HuH-7 (cell line): Measurements from ENCODE around the gene MAP3K8.
"Not testable (repeated sequence)": the region's sequence is repeated elsewhere in the genome, so short reads cannot be mapped to it uniquely, and the experiment has no call there.

Source experiments
- DNase-seq: peaks from one replicate; pipeline ENCODE4 v3.0.0; 2011; ENCODE audit warnings: low spot score

Gene MAP3K8

GRCh38 chr10:30422981-30423654, 10.9 kb upstream of the MAP3K8 start:
- DNase-seq, result no peak

GRCh38 chr10:30423655-30424275, 10.2 kb upstream of the MAP3K8 start:
- DNase-seq, result not testable (repeated sequence)

- no peak for DNase-seq
Observed at GRCh38 chr10:30425336-30426075, 8.5 kb upstream of the MAP3K8 start.

GRCh38 chr10:30430544-30431298, 3.3 kb upstream of the MAP3K8 start:
- DNase-seq, result no peak

- DNase-seq, result no peak
Observed at GRCh38 chr10:30431435-30431911, 2.5 kb upstream of the MAP3K8 start.

GRCh38 chr10:30432622-30433305, 1.2 kb upstream of the MAP3K8 start:
- DNase-seq, result no peak

DNA sequence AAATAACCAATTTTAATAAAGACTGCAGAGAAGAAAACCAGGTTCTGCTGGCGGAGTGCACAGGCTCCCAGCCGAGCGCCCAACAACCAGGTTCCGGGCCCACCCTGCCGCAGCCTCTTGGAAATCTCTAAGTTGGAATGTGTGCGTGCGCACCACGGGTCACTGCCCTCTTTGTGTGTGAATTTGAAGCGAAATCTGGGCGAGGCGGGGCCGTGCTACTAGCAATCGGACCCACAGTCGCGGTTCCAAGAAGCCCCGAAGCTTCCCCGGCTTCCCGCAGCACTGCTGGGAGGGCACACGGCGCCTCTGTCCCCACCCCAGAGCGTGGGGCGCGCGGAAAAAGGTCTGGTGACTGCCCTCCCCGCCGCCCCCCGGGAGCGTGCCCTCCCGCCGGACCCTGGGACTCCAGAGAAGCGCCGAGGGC, 666 bp upstream of the MAP3K8 start:
- DNase-seq, result peak; percentile 58

GRCh38 chr10:30434273-30435072, 489 bp downstream of the MAP3K8 start:
- peak; percentile 92 for DNase-seq

GRCh38 chr10:30435073-30435422, 1.1 kb downstream of the MAP3K8 start:
- DNase-seq, result no peak

DNA sequence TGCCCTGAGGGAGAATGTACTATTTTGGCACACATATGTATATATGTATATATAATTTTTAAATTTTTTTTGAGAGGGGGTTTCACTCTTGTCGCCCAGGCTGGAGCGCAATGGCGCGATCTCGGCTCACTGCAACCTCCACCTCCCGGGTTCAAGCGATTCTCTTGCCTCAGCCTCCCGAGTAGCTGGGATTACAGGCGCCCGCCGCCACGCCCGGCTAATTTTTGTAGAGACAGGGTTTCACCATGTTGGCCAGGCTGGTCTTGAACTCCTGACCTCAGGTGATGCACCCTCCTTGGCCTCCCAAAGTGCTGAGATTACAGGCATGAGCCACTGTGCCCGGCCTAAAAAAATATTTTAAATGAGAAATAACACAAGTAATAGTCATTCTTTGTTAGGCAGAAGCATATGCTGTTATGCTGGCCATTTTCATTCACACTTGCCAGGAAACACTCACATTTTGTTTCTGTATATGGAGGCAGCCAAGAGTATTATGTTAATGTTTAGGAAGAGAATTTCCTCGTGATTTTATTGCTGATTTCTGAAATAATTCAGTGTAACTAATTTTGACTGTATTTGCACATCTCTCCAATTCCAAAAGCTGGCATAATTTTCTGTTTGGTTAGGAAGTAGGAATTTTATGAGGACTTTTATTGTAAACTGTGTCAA, 1.6 kb downstream of the MAP3K8 start:
- DNase-seq, result not testable (repeated sequence)

GRCh38 chr10:30436191-30436611, 2.2 kb downstream of the MAP3K8 start:
- DNase-seq, result no peak

DNA sequence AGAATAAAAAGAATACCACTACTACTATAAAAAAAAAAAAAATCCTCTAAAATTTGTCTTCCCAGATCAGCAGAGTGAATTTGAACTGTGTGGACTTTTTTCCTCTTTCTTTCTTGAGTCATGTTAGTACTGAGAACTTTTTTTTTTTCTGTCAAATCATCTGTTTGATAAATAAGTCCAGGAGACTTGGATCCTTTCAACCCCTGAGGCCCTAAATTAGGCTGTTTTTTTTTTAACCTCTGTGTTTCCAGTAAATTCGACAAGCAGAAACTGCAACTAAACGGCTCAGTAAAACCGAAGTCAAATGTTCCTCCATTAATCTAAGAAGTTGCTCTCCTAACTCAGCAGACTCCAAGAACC, 2.7 kb downstream of the MAP3K8 start:
- DNase-seq, result no peak

DNA sequence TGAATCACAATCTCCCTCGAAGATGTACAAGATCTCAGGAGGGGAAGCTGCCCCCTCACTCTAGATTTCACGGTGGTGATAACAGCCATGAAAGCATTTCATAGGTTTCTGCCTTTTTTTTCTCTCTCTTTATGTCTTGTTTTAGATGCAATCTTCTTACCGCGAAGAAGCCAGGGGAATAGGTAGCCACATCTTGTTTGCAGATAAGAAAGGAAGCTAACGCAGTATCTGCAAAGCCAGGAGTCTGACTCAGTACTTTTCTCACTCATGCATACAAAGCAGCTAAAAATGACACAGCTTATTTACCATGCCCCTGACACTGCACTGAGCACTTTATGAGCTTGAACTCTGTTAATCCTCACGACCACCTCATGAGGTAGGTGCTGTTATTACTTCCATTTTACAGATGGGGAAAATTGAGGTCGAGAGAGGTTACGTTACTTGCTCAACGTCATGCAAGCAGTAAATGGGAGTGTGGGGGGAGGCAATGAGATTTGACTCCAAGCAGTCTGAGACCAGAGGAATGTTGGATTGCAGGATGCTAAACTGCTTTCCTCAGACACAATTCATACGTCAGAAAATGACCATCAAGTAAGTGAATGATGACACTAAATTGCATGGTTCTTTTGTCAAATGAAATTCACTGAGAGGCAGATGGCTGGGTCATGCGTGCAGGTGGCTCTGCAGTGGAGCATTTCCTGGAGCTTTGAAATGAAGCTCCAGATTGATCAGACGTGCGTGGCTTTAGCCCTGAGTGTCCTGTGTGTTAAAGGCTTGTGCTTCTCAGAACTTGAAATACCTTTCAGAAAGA, 3.3 kb downstream of the MAP3K8 start:
- no peak for DNase-seq

DNA sequence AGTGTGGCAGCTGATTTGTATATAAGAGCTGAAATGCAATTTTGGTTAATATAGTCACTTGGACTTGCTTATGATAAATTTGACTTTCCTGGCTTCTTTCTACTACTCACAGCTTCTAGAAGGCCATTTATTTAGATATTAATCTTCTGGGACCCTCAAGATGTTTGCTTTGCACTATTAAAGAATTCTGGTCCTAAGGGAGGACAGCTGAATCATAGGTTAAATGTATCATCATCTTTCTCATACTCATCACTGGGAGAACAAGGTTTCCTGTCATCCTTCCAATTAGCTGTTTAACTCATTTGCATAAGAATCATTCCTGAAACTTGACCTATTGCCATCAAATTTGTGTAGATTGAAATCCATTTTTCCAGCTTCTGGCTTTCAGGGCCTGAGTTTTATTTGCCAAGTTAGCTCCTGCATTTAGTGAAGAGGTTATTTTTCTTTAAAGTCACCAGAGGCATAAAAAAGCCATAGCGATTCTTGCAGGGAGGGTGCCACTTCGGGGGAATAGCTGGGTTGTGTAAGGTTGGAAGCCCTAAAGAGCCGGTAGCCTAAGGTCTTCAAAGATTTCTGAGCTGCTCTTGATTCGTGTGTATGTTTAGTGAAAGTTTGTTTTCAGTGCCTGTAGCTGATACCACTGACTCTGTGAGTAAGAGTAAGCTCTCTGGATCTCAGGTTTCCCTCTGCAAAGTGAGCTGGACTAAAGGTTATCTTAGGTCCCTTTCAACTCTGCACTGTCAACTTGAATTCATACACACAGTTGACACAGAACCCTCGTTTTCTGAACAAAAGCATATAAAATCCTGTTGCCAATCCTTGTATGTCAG, 4.3 kb downstream of the MAP3K8 start:
- DNase-seq, result peak; percentile 81

- no peak for DNase-seq
Observed at GRCh38 chr10:30439931-30440330, 5.9 kb downstream of the MAP3K8 start.

DNA sequence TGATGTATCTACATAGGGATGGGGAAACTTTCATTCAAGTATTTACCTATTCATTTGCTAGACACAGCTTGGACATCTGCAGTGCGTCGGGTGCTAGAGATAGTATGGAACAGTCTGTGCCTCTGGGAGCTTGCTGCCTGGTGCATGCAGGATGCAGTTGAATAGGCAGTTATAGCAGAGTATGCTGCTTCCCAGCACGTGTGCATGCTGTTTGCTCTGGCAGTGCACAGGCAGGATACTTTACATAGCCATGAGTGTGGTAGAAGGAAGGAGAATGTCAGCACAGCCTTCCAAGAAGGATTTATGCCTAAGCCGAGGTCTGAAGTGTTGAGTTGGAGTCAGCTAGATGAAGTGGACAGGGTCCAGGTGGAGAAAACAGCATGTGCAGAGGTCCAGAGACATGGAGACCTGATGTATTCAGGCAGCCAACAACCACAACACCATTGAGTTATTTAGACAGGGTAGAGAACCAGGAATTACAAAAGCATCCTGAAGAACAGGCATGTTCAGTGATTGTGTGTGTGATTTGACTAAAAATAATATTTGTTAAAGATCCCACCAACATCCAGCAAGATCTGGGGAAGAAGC, 8.1 kb downstream of the MAP3K8 start:
- DNase-seq, result no peak

DNA sequence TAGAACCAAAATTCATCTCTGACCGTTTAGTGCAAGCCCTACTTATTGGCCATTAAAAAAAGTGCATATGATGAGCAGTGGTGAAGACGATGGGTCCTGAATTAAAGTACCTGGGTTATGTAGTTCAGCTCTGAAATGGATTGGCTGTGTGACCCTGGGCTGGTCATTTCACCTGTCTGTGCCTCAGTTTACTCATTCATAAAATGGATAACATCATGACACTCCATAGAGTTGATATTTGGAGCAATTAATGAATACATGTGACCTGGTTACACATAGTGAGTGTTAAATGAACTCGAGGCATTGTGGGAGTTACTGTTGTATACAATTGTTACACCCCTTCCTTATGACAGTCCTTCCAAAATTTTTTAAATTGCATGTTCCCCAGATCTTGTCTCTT, 9.1 kb downstream of the MAP3K8 start:
- no peak for DNase-seq

GRCh38 chr10:30445711-30446110, 11.7 kb downstream of the MAP3K8 start:
- DNase-seq, result no peak
